ENCODE data around the gene STARD8.

The STARD8 gene

GRCh38 chrX:68762766-68763165 is 115.3 kb downstream of the STARD8 start:
- no peak for TF ChIP-seq CTCF (IDR thresholded peaks at IDR 0.05; ENCODE audit: low read depth, low read length)

GRCh38 chrX:68763481-68763880 is 116.0 kb downstream of the STARD8 start:
- TF ChIP-seq CTCF (IDR thresholded peaks at IDR 0.05; ENCODE audit: low read depth, low read length): no peak
- H3K4me3 ChIP-seq (ENCODE audit: low read depth, low read length): no peak overlapping the region

More at GRCh38 chrX:68762766-68763165, 115.3 kb downstream of the STARD8 start:
- no peak overlapping the region for H3K4me3 ChIP-seq (ENCODE audit: low read depth, low read length)
